ENCODE results near the gene CDH23. TPM values are rescaled to one million over a fixed set of nuclear protein-coding genes. Genes with fewer than 3 reads are reported as not detected.

CDH23 gene
- total and polyA plus RNA-seq, 8 donors: 3.4 to 64.6 (median 9.9) TPM

DNA sequence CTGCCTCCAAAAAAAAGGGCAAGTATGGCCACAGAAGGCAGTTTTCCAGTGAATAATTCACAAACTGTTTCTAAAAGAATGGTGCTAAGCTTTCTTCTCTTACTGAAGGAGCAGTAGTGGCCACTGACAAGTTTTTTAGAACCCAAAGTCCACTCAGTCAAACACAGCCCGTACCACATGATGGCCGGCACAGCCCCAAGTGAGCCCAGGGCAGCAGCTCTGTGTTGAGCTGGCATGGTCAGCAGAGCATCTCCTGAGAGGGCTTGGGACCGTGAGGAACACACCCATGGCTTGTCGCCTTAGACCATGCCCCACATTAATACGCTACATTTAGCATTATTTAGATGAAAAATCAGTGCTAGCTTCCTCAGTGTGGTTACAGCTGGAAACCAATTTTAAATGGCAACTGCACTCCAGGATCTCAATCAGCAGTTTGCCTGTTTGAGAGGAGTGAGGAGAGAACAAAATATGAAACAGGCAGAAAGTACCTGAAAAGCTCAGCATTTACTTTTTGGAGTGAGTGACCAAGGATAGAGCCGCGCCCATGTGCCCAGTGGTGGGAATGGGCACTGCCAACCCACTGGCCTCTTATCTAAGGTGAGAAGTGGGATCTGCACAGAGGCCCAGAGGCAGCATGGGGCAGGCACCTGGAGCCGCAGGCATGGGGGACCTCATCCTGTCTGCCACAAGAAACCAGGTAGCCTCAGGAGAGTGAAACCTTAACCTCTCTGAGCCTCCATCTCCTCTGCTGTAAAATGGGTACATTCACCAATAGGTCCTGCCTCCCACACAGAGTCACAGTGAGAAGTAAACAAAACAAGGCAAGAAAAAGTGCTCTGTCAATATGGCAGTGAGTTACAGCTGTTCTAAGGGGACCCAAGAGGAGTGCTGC, 437.0 kb downstream of the CDH23 start:
- Histone ChIP-seq H3K27me3 (no peaks in the 10 kb centered on the region), H3K4me3 (no peak overlapping the region), H3K4me1 (peaks cover 0 to 20% (median 9%) of the 10 kb centered on the region in 3 donors), H3K27ac (no peak overlapping the region), H3K9me3 (no peaks in the 10 kb centered on the region), H3K36me3 (peaks cover 0 to 37% (median 21%) of the 10 kb centered on the region in 3 donors)
- FAIRE-seq (no peak), DNase-seq (no peak), ATAC-seq (no peak)
- intact Hi-C loops (cut with DNase I): no loop called here
- 93 to 94% methylated on average over 8 of the region's 8 CpGs for WGBS, 2 donors
- no peak for TF ChIP-seq CTCF (IDR thresholded peaks at IDR 0.05)

- TF ChIP-seq CTCF (IDR thresholded peaks at IDR 0.05): no peak
- intact Hi-C loops (cut with DNase I): no loop called here
- Histone ChIP-seq H3K36me3 (peaks cover 0 to 31% (median 15%) of the 10 kb centered on the region in 3 donors), H3K9me3 (no peaks in the 10 kb centered on the region), H3K27me3 (no peaks in the 10 kb centered on the region), H3K4me3 (no peak overlapping the region), H3K27ac (no peak overlapping the region), H3K4me1 (peaks cover 0 to 20% (median 9%) of the 10 kb centered on the region in 3 donors)
- FAIRE-seq (no peak), ATAC-seq (no peak), DNase-seq (no peak)
- WGBS, 2 donors: 91 to 93% methylated on average over 14 of the region's 14 CpGs
Measured at GRCh38 chr10:71834343-71834674, 437.6 kb downstream of the CDH23 start.

DNA sequence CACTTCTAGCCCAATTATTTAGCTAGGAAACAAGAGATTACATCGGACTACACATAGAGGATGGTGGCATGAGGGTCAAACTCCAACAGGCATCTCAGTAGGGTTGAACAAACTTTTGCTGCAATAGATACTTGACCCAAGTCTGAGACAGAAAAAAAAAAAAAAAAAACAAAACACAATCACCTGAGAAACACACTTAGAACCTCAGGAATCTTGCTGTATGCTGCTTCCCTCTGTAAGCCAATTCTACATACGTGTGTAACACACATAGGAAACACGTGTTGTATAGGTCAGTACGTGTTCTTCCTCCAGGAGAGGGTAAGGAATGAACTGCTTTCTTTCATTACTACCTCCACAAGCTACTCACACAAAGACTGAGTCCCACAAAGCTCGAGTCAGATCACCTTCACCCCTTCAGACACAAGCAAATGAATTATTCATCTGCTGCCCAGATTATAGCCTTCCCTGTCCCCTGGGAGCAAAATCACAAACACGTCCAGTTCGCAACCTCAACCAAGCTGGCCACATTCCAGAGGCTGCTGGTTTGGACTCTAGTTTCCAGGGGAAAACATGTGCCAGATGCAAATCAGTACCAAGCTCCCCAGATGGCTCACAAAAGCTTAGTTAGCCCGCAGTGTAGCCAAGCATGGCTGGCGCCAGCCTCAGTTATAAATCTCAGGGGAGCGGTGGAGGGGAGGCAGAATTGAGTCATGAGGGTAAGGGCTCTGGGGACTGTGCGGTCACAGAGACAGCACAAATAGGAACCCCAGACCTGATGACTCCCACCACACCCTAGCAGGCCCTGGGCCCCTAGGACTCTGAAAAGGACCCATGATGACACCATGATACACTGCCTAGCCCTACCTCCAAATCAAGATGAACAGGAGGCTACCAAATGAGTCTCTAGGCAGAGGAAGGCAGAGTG, 439.2 kb downstream of the CDH23 start:
- ATAC-seq: peak; percentile 54 to 73 (median 58)
- DNase-seq: peak in 5 of 6 donors; percentile 49 to 79 (median 67)
- no peak for FAIRE-seq
- Histone ChIP-seq H3K4me1 (peaks cover 0 to 20% (median 9%) of the 10 kb centered on the region in 3 donors), H3K9me3 (no peaks in the 10 kb centered on the region), H3K27me3 (no peaks in the 10 kb centered on the region), H3K27ac (peak overlapping the region in 2 of 4 donors; percentile 41 to 68), H3K4me3 (no peak overlapping the region), H3K36me3 (peaks cover 0 to 15% (median 2%) of the 10 kb centered on the region in 3 donors)
- 26 to 33% methylated on average over 11 of the region's 11 CpGs for WGBS, 2 donors
- TF ChIP-seq CTCF (IDR thresholded peaks at IDR 0.05): no peak
- intact Hi-C loops (cut with DNase I): no loop called here

DNA sequence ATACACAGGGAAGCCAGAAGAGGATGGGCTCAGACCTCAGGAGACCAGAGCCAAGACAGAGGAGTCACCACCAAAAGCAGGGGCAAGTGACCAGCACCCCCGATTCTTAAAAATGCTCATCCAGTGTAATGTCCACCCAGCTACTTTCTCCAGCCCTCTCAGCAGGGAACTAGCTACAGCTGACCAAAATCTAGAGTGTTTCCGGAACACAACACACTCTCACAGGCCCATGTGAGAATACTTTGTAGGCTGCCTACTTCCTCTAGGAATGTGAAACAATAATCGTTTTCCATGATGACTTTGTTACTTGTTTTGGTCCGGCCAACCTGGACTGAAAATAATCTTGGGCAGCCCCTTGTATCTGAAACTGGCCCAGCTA, 439.9 kb downstream of the CDH23 start:
- H3K27ac ChIP-seq: peak overlapping the region in 2 of 4 donors; percentile 41 to 68
- WGBS, 2 donors: 63 to 70% methylated on average over 4 of the region's 4 CpGs
- peaks cover 0 to 8% (median 0%) of the 10 kb centered on the region in 3 donors for H3K36me3 ChIP-seq
- intact Hi-C loops (cut with DNase I): no loop called here
- TF ChIP-seq CTCF (IDR thresholded peaks at IDR 0.05): no peak
- DNase-seq (no peak), ATAC-seq (peak in 3 of 4 donors; percentile 7 to 36 (median 15)), FAIRE-seq (no peak)
- H3K9me3 ChIP-seq: no peaks in the 10 kb centered on the region
- peaks cover 0 to 23% (median 9%) of the 10 kb centered on the region in 3 donors for H3K4me1 ChIP-seq
- H3K27me3 ChIP-seq: no peaks in the 10 kb centered on the region
- no peak overlapping the region for H3K4me3 ChIP-seq
